CD14-positive monocyte (primary cell): ENCODE measurements around the gene DNMBP. TPM values are rescaled to one million over a fixed set of nuclear protein-coding genes. Genes with fewer than 3 reads are reported as not detected.
A peak's percentile ranks its signal among the peaks of the same experiment; 100 is the strongest.

Source experiments
- DNase-seq, 3 donors: peaks; one replicate each; pipeline ENCODE4 v3.0.0-alpha.2; 2011 to 2022
- H2AFZ ChIP-seq: 2 replicates; pipeline ENCODE4 v1.6.0; 2012; ENCODE audit warnings: mild to moderate bottlenecking, low read depth, low read length, inconsistent platforms; ENCODE audit not compliant: insufficient read depth, poor library complexity, severe bottlenecking
- H3K27ac ChIP-seq, 2 donors: 1 replicate in 1 of 2; 2 replicates in 1 of 2; pipeline ENCODE4 v1.5.1; 2012 to 2013; ENCODE audit warnings: low read length in 2 of 2, control low read depth in 1 of 2, inconsistent platforms in 1 of 2, low read depth in 1 of 2, mild to moderate bottlenecking in 1 of 2
- H3K27me3 ChIP-seq, 2 donors: one replicate each; pipeline versions ENCODE4 v1.6.0 to v1.6.1; 2011 to 2013; ENCODE audit warnings: low read length in 2 of 2; ENCODE audit not compliant: control insufficient read depth in 2 of 2, insufficient read depth in 2 of 2
- H3K36me3 ChIP-seq, 2 donors: replicated peaks in 1 of 2; 1 replicate in 1 of 2; 2 replicates in 1 of 2; pipeline versions ENCODE4 v1.5.1 to v1.6.1; 2012 to 2013; ENCODE audit warnings: low read length in 2 of 2, control low read depth in 1 of 2, inconsistent platforms in 1 of 2, mild to moderate bottlenecking in 1 of 2; ENCODE audit not compliant: insufficient read depth in 2 of 2, control insufficient read depth in 1 of 2
- H3K4me1 ChIP-seq, 2 donors: 1 replicate in 1 of 2; 2 replicates in 1 of 2; pipeline versions ENCODE4 v1.5.1 to v1.6.1; 2012 to 2013; ENCODE audit warnings: low read length in 2 of 2, control low read depth in 1 of 2, inconsistent platforms in 1 of 2, mild to moderate bottlenecking in 1 of 2, moderate library complexity in 1 of 2; ENCODE audit not compliant: insufficient read depth in 2 of 2, control insufficient read depth in 1 of 2
- H3K4me2 ChIP-seq: replicated peaks from 2 replicates; pipeline ENCODE3; 2012; ENCODE audit warnings: low read length, moderate library complexity, mild to moderate bottlenecking; ENCODE audit not compliant: poor library complexity, severe bottlenecking; ENCODE audit errors: extremely low read depth
- H3K4me3 ChIP-seq, 3 experiments: fragments of 200-600 bp in 1 of 3; sonication (generic) in 1 of 3; replicated peaks in 1 of 3; 1 replicate in 2 of 3; 2 replicates in 1 of 3; pipeline ENCODE4 v1.5.1; 2011 to 2013; ENCODE audit warnings: low read length in 3 of 3, mild to moderate bottlenecking in 3 of 3, control low read depth in 2 of 3, low read depth in 2 of 3, inconsistent platforms in 1 of 3, moderate library complexity in 1 of 3
- H3K79me2 ChIP-seq: 2 replicates; pipeline ENCODE4 v1.6.0; 2012; ENCODE audit warnings: mild to moderate bottlenecking, control low read depth, inconsistent platforms, low read length, moderate library complexity; ENCODE audit not compliant: insufficient read depth
- H3K9ac ChIP-seq: 2 replicates; pipeline ENCODE4 v1.6.0; 2017; ENCODE audit warnings: low read length, mild to moderate bottlenecking; ENCODE audit not compliant: insufficient read depth, poor library complexity, severe bottlenecking
- H3K9me3 ChIP-seq, 2 donors: replicated peaks in 1 of 2; 1 replicate in 1 of 2; 2 replicates in 1 of 2; pipeline versions ENCODE4 v1.5.1 to v1.6.1; 2012 to 2013; ENCODE audit warnings: low read length in 2 of 2, control low read depth in 1 of 2; ENCODE audit not compliant: control insufficient read depth in 1 of 2, insufficient read depth in 1 of 2
- H4K20me1 ChIP-seq: 2 replicates; pipeline ENCODE4 v1.6.0; 2012; ENCODE audit warnings: mild to moderate bottlenecking, low read length, control low read depth, moderate library complexity; ENCODE audit not compliant: insufficient read depth
- H3K27ac Mint-ChIP-seq, 7 donors: one replicate each; pipeline ENCODE4 v1.8.0; 2020; ENCODE audit warnings: mild to moderate bottlenecking in 7 of 7, mixed read lengths in 7 of 7, moderate library complexity in 6 of 7, inconsistent platforms in 2 of 7
- H3K27me3 Mint-ChIP-seq, 3 donors: one replicate each; pipeline ENCODE4 v1.8.0; 2021 to 2022; ENCODE audit warnings: low read depth in 3 of 3, mild to moderate bottlenecking in 3 of 3, mixed read lengths in 3 of 3, moderate library complexity in 3 of 3, inconsistent platforms in 1 of 3
- H3K36me3 Mint-ChIP-seq, 2 donors: one replicate each; pipeline ENCODE4 v1.8.0; 2020; ENCODE audit warnings: mixed read lengths in 2 of 2, inconsistent platforms in 1 of 2, mild to moderate bottlenecking in 1 of 2
- H3K4me1 Mint-ChIP-seq: one replicate; pipeline ENCODE4 v1.8.0; 2020; ENCODE audit warnings: mild to moderate bottlenecking, mixed read lengths
- H3K4me3 Mint-ChIP-seq, 2 donors: one replicate each; pipeline ENCODE4 v1.8.0; 2020; ENCODE audit warnings: mild to moderate bottlenecking in 2 of 2, mixed read lengths in 2 of 2, moderate library complexity in 1 of 2
- H3K9me3 Mint-ChIP-seq, 7 donors: one replicate each; pipeline ENCODE4 v1.8.0; 2020 to 2022; ENCODE audit warnings: mixed read lengths in 7 of 7, mild to moderate bottlenecking in 6 of 7, moderate library complexity in 6 of 7, inconsistent platforms in 2 of 7
- WGBS: methylation state at CpG from one replicate; pipeline ENCODE4 v1.1.5; 2013; ENCODE audit warnings: missing lambda C conversion rate; ENCODE audit not compliant: insufficient coverage; 5-methylcytosine and 5-hydroxymethylcytosine counted together
- intact Hi-C, 2 donors: fragments of 100-400 bp; cut with micrococcal nuclease; formaldehyde crosslinking; loops; one replicate each; pipeline versions ENCODE4 v1.15.0 to v1.15.1; 2023
- polyA plus RNA-seq, 3 donors: library from polyadenylated mRNA; depleted of rRNA in 1 of 3; unstranded in 2 of 3; stranded (reverse) in 1 of 3; fragments of 300-500 nt in 2 of 3; fragments of >200 nt in 1 of 3; fragmentation: Illumina TruSeq in 2 of 3; gene quantifications; 1 replicate in 2 of 3; 2 replicates in 1 of 3; pipeline ENCODE4 v1.2.3, GENCODE V29; 2012 to 2021
- TF ChIP-seq, protein P1 (sequence below): fragments of 200-600 bp; IDR thresholded peaks from one replicate; pipeline ENCODE4 v1.8.0; 2022; ENCODE audit warnings: antibody characterized with exemption, mild to moderate bottlenecking

Gene DNMBP
- polyA plus RNA-seq, 3 donors: 0.83 to 10.3 (median 1.2) TPM

DNA sequence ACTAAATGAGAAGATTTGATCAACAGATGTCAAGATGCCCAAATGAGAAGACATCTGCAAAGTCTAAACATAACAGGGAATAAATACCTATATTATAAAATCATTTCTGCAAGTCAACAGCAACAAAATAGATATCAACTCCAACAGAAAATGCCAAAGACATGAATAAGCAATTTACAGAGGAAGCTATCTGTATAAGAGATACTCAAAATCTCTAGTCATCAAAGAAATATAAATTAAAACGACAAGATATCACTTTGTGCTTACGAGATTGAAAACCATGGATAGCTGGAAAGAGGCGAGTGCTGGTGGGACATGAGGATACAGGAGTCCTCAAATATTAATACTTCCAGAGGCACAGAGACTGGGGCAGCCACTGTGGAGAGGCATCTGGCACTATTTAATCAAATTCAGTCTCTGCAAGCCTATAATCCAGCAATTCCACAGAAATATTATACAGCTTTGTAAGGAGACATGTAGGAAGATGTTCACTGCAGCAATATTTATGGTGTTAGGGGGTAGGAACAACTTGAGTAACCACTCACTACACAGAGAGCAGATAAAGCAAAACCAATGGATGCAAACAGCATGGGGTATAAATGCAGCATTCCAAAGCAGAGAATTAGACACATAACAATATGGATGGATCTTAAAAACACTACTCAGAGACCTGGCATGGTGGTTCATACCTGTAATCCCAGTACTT is 4.8 kb downstream of the DNMBP start:
- no peak for DNase-seq
- H3K4me2 ChIP-seq: no peak overlapping the region
- peak overlapping the region in 1 of 7 donors; percentile 3 for H3K27ac Mint-ChIP-seq
- no peaks in the 10 kb centered on the region for H3K9me3 ChIP-seq
- H4K20me1 ChIP-seq: peaks cover 13% of the 10 kb centered on the region
- no peak overlapping the region for H3K4me3 ChIP-seq
- no peak overlapping the region for H3K9ac ChIP-seq
- peaks cover 21 to 36% of the 10 kb centered on the region in 2 donors for H3K4me1 ChIP-seq
- H3K9me3 Mint-ChIP-seq: peaks cover 0 to 3% (median 0%) of the 10 kb centered on the region in 7 donors
- peaks cover 0 to 8% (median under 1%) of the 10 kb centered on the region in 3 donors for H3K27me3 Mint-ChIP-seq
- no peak overlapping the region for H2AFZ ChIP-seq
- H3K27ac ChIP-seq: no peak overlapping the region
- intact Hi-C loops: loop anchor here in 1 of 2 donors (5.0 kb wide), 2 partner anchors 33 to 88 kb away; no protein-coding TSS in a partner anchor
- peaks cover 4 to 12% of the 10 kb centered on the region in 2 donors for H3K36me3 Mint-ChIP-seq
- peaks cover 0 to 5% of the 10 kb centered on the region in 2 donors for H3K36me3 ChIP-seq
- peaks cover 56% of the 10 kb centered on the region for H3K79me2 ChIP-seq
- peaks cover 38% of the 10 kb centered on the region for H3K4me1 Mint-ChIP-seq
- no CpG with 5 or more reads among the region's 3 CpGs for WGBS
- no peak overlapping the region for H3K4me3 Mint-ChIP-seq
- TF ChIP-seq, protein P1, sequence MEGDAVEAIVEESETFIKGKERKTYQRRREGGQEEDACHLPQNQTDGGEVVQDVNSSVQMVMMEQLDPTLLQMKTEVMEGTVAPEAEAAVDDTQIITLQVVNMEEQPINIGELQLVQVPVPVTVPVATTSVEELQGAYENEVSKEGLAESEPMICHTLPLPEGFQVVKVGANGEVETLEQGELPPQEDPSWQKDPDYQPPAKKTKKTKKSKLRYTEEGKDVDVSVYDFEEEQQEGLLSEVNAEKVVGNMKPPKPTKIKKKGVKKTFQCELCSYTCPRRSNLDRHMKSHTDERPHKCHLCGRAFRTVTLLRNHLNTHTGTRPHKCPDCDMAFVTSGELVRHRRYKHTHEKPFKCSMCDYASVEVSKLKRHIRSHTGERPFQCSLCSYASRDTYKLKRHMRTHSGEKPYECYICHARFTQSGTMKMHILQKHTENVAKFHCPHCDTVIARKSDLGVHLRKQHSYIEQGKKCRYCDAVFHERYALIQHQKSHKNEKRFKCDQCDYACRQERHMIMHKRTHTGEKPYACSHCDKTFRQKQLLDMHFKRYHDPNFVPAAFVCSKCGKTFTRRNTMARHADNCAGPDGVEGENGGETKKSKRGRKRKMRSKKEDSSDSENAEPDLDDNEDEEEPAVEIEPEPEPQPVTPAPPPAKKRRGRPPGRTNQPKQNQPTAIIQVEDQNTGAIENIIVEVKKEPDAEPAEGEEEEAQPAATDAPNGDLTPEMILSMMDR: no peak
- no peaks in the 10 kb centered on the region for H3K27me3 ChIP-seq

DNA sequence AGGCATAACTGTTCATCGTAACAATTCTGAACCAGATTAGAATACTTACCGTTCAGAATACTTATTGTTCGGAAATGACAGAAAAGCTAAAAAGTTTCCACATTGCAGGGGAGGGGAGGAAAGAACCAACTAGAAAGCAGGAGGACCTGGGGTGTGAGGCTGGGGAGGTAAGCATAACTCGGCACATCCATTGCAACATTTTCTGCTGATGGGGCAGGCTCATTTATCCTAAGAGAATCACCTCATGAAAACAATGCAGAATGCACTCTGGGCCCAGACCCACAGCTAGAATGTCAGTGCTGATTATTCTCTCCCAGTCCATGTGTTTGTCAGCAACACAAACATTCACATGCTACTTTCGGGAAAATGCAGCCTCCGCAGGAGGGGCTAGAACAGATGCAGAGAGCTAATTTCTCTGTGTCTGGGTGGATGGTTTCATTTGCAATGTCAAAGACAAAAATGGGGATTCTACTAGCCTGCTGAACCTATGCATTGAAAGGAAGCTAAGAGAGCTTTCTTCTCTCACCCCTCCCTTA is 9.6 kb downstream of the DNMBP start:
- Mint-ChIP-seq H3K27ac (no peak overlapping the region), H3K4me3 (no peak overlapping the region), H3K4me1 (peaks cover 8% of the 10 kb centered on the region), H3K36me3 (peaks cover 7 to 12% of the 10 kb centered on the region in 2 donors), H3K9me3 (peaks cover 0 to 3% (median 0%) of the 10 kb centered on the region in 7 donors), H3K27me3 (peaks cover 0 to 4% (median 3%) of the 10 kb centered on the region in 3 donors)
- Histone ChIP-seq H3K27me3 (no peaks in the 10 kb centered on the region), H4K20me1 (peaks cover 1% of the 10 kb centered on the region), H3K4me3 (no peak overlapping the region), H3K79me2 (peaks cover 27% of the 10 kb centered on the region), H3K36me3 (peaks cover 0 to 5% of the 10 kb centered on the region in 2 donors), H3K9ac (no peak overlapping the region), H3K4me1 (peaks cover 3 to 4% of the 10 kb centered on the region in 2 donors), H3K4me2 (no peak overlapping the region), H3K27ac (no peak overlapping the region), H2AFZ (no peak overlapping the region), H3K9me3 (no peaks in the 10 kb centered on the region)
- WGBS: no CpG with 5 or more reads among the region's 6 CpGs
- TF ChIP-seq, protein P1: no peak
- intact Hi-C loops: no loop called here
- DNase-seq: no peak
